ENCODE results near the gene RABGAP1L.
"Not testable (repeated sequence)": the region's sequence is repeated elsewhere in the genome, so short reads cannot be mapped to it uniquely, and the experiment has no call there.

RABGAP1L gene

DNA sequence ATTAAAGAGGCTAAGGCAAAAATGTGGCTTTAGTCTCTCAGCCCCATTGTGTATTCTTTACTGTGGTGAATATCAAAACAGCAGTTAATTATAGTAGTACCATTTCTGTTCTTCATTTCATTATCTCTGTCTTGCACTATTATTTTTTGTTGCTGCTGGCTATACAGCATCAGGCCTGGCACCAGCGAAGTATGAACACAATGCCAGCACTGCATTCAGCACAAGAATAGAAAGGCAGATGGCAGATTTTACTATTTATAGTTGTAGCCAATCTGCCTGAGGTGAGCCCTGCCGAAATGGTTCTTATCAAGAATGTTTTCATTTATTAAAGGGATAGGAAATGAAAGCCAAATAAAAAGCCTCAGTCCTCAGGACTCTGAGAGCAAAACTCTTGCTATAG lies 360.5 kb downstream of the RABGAP1L start:
- H3K4me3 ChIP-seq (replicated peaks; ENCODE audit: low read depth, low read length) = no peak overlapping the region
- no peak for DNase-seq (ENCODE audit: extremely low read depth, low read depth)
- TF ChIP-seq, protein P1, sequence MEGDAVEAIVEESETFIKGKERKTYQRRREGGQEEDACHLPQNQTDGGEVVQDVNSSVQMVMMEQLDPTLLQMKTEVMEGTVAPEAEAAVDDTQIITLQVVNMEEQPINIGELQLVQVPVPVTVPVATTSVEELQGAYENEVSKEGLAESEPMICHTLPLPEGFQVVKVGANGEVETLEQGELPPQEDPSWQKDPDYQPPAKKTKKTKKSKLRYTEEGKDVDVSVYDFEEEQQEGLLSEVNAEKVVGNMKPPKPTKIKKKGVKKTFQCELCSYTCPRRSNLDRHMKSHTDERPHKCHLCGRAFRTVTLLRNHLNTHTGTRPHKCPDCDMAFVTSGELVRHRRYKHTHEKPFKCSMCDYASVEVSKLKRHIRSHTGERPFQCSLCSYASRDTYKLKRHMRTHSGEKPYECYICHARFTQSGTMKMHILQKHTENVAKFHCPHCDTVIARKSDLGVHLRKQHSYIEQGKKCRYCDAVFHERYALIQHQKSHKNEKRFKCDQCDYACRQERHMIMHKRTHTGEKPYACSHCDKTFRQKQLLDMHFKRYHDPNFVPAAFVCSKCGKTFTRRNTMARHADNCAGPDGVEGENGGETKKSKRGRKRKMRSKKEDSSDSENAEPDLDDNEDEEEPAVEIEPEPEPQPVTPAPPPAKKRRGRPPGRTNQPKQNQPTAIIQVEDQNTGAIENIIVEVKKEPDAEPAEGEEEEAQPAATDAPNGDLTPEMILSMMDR (IDR thresholded peaks at IDR 0.05; ENCODE audit: low read depth, low read length, missing control alignments) = no peak

DNA sequence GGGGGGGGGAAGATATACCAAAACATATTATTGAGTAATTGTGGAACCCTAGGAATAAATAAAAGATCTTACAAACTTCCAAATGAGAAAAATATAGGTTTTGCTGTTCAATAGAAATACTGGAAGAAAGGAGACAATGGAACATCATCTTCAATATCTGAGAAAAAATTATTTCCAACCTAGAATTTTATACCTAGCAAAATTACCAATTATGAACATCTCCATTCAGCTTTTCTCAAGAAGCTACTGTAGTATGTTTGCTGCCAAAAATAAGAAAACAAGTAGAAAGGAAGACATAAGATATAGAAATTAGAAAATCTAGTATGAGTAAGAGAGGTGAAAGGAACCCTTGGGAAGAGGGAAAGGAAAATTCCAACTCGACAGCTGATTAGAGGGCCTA lies 372.4 kb downstream of the RABGAP1L start:
- DNase-seq (ENCODE audit: extremely low read depth, low read depth) = no peak
- TF ChIP-seq, protein P1 (IDR thresholded peaks at IDR 0.05; ENCODE audit: low read depth, low read length, missing control alignments) = no peak
- no peak overlapping the region for H3K4me3 ChIP-seq (replicated peaks; ENCODE audit: low read depth, low read length)

DNA sequence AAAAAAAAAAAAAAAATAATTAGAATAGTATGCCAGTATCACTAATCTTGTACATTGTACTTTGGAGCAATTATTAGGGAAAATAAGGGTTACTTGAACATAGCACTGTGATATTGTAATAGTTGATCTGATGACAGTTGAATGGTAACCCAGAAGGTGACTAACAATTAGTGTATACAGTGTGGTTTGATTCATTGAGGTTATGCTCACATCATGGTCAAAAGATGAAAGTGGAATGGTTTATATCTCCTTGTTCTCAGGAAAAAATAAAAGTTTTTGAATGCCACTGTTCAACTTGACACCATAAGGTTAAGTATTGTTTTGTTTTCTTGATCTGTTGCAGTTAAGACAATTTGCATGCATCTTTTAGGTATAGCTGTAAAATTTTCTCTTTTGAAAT lies 375.5 kb downstream of the RABGAP1L start:
- H3K4me3 ChIP-seq (replicated peaks; ENCODE audit: low read depth, low read length) = no peak overlapping the region
- TF ChIP-seq, protein P1 (IDR thresholded peaks at IDR 0.05; ENCODE audit: low read depth, low read length, missing control alignments) = no peak
- no peak for DNase-seq (ENCODE audit: extremely low read depth, low read depth)

DNA sequence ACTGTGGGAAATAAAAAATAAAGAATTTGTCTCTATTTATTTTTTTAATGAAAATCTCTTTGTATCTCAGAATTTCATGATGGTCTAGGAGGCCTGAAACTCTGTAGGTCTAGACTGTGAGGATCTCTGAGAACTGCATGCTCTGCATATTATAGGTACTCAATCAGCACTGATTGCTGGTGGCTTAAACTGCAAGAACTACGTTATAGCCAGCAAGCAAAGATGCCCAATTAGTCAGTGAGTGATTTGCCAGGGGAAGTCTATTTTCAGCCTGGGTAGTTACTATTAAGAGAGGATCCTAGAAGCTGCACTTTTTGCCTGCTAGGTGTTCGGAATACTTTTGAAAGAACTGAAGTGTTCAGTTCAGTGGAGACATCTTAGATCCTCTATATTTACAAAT lies 375.9 kb downstream of the RABGAP1L start:
- TF ChIP-seq, protein P1 (IDR thresholded peaks at IDR 0.05; ENCODE audit: low read depth, low read length, missing control alignments) = no peak

DNA sequence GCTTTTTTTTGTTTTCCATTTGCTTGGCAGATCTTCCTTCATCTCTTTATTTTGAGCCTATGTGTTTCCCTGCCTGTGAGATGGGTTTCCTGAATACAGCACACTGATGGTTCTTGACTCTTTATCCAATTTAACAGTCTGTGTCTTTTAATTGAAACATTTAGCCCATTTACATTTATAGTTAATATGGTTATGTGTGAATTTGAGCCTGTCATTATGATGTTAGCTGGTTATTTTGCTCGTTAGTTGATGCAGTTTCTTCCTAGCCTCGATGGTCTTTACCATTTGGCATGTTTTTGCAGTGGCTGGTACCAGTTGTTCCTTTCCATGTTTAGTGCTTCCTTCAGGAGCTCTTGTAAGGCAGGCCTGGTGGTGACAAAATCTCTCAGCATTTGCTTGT lies 384.1 kb downstream of the RABGAP1L start:
- DNase-seq (ENCODE audit: extremely low read depth, low read depth) = not testable (repeated sequence)

More for the DNA sequence above, 375.9 kb downstream of the RABGAP1L start:
- H3K4me3 ChIP-seq (replicated peaks; ENCODE audit: low read depth, low read length) = no peak overlapping the region
- no peak for DNase-seq (ENCODE audit: extremely low read depth, low read depth)

DNA sequence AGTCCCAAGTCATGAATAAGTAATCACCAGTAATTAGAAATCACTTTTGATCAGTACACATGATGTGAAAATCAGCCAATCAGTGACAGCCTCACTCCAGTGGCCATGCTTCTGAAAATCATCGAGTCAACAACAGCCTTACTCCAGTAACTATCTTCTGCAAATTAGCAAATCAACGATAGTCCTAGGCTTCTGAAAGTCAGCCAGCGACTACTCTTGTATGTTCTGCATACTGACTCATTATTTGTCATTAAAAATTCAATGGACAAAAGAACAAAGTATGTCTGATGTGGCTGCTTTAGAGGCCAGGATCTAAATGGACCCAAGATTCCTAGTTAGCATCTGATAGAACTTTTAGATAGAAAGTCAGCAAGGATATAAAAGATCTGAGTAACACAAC lies 391.0 kb downstream of the RABGAP1L start:
- TF ChIP-seq, protein P1 (IDR thresholded peaks at IDR 0.05; ENCODE audit: low read depth, low read length, missing control alignments) = no peak
- H3K4me3 ChIP-seq (replicated peaks; ENCODE audit: low read depth, low read length) = no peak overlapping the region
- no peak for DNase-seq (ENCODE audit: extremely low read depth, low read depth)

More for the DNA sequence above, 384.1 kb downstream of the RABGAP1L start:
- H3K4me3 ChIP-seq (replicated peaks; ENCODE audit: low read depth, low read length) = not testable (repeated sequence)

DNA sequence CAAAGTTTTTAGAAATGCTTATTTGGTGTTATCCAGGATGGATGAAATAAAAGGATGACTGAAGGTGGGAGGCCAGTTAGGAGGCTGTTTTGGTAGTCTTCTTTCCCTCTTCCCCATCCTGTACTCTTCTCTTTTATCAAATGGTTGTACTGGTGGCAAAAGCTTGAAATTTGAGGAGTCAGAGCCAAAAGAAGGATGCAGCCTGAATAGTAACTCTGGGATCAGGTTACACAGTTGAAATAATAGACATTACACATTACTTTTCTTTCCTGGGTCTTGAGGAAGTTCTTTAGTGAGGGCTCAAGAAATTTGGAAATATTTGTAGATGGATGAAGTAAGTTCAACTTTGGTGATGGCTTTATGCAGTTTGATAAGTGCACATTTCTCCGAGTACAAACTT lies 397.1 kb downstream of the RABGAP1L start:
- no peak overlapping the region for H3K4me3 ChIP-seq (replicated peaks; ENCODE audit: low read depth, low read length)
- no peak for DNase-seq (ENCODE audit: extremely low read depth, low read depth)
- TF ChIP-seq, protein P1 (IDR thresholded peaks at IDR 0.05; ENCODE audit: low read depth, low read length, missing control alignments) = no peak

All from HFF-Myc (cell line).